Fibroblast of the aortic adventitia (primary cell): ENCODE measurements around the gene HMX3. TPM values are rescaled to one million over a fixed set of nuclear protein-coding genes. Genes with fewer than 3 reads are reported as not detected.

Experiments used
- DNase-seq: peaks from one replicate; pipeline ENCODE4 v3.0.0-alpha.2; 2010; ENCODE audit warnings: low read depth
- H3K4me3 ChIP-seq: 2 replicates; pipeline ENCODE4 v1.5.1; 2011; ENCODE audit warnings: low read depth, mild to moderate bottlenecking, control low read depth, low read length, moderate library complexity
- total RNA-seq: library from RNA; depleted of rRNA; stranded (reverse); fragments of >200 nt; gene quantifications from 2 replicates; pipeline ENCODE4 v1.2.3, GENCODE V29; 2012; ENCODE audit warnings: low replicate concordance
- TF ChIP-seq, protein P1 (sequence below): IDR thresholded peaks from 2 replicates; pipeline ENCODE4 v1.5.1; 2011; ENCODE audit warnings: mild to moderate bottlenecking, low read length, control low read depth, inconsistent platforms; ENCODE audit not compliant: insufficient read depth

The HMX3 gene
- total RNA-seq, 1 donor = not detected

DNA sequence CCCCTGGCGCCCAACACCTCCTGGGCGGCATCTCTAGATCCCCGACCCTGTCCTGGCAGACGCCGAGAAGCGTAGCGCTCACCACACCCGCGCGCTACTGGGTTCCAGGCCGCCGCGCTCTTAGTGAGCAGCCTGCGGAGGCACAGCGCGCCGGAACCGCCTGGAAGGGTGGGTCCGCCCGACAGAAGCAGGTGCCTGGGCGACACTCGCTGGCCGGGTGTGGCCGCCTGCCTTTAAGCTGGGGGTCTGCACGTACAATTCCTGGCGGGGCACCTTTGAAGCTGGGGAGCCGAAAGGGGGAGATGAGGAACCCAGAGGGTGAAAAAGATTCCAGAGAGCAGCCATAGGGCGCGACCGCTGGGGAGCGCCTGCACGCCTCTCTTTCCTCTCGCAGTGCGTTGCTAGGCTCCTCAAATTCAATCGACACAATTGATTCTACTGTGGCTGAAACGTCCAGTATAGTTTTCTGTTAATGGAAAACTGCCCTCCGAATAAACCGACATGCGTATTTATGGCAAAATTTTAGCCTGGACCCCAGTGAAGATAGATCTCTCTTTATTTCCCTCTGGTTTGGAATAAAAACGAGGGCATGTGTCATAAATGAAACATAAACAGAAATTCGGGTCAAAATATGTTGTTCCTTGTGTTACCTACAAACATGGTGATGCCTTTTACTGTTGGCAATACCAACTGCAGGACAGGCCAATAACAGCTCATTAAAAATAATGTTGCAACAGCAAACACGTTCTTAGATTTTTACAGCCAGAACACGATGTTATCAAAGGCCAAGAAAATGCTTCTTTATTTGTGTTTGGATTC is 4.6 kb downstream of the HMX3 start:
- no peak for DNase-seq
- TF ChIP-seq, protein P1, sequence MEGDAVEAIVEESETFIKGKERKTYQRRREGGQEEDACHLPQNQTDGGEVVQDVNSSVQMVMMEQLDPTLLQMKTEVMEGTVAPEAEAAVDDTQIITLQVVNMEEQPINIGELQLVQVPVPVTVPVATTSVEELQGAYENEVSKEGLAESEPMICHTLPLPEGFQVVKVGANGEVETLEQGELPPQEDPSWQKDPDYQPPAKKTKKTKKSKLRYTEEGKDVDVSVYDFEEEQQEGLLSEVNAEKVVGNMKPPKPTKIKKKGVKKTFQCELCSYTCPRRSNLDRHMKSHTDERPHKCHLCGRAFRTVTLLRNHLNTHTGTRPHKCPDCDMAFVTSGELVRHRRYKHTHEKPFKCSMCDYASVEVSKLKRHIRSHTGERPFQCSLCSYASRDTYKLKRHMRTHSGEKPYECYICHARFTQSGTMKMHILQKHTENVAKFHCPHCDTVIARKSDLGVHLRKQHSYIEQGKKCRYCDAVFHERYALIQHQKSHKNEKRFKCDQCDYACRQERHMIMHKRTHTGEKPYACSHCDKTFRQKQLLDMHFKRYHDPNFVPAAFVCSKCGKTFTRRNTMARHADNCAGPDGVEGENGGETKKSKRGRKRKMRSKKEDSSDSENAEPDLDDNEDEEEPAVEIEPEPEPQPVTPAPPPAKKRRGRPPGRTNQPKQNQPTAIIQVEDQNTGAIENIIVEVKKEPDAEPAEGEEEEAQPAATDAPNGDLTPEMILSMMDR = no peak
- H3K4me3 ChIP-seq = no peak overlapping the region

DNA sequence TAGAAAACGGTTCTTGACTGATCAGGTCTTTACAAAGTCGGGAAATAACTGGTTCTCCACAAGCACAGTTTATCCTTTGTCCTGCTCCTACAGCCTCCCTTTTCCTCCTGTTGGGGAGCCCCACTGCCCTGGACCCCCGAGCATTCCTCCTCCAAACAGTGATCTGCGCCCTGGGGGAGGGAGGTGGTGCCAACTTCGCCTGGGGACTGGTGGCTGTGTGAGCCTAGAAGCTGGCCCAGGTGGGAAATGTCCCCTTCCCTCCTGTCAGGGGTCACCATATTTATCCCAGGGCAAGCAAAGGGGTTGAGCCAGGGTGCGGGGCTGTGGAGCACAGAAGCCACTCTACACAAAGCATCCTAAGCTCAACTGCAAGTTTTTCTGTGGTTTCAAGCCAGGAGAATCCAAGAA is 5.2 kb downstream of the HMX3 start:
- TF ChIP-seq, protein P1 = no peak
- no peak for DNase-seq
- no peak overlapping the region for H3K4me3 ChIP-seq

DNA sequence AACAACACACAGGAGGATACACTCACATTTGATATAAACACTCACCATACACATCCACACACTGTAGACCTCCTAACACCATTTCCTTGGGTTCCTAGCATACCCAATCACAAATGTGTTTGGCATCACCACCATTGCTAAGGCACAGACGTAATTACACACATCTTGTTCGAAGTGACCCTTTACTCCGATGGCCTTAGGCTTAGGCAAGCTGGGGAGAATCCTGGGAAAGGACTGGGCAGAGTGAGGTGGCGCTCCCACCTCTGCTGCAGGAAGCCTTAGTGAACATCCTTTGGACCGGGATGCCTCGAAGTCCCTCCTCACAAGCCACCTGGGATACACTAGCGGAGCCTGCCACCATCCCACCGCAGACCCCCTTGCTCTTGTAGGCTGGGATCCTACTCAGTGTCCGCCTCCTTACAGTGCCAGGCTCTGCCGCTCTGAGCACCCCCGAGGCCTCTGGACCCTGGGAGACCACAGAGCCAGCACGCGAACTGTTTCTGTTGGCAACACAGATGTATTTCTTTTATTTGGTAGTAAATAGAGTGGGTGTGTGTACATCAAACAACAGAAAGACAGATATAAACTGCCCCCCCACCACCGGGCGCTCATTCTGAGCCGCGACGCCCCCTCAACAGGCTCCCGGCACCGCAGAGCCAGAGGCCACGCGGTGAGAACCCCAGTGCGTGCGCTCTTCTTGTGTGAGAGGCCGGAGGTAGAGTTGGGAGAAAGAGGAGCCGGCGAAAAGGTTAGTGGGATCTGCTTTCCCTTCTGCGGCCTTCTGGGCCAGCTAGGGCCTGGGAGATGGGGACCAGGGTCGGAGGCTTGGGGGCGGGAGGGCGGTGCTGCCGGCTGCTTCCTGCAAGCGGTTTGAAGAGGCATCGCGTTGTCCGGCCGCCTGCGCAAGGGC is 6.3 kb downstream of the HMX3 start:
- H3K4me3 ChIP-seq = no peak overlapping the region
- DNase-seq = no peak
- TF ChIP-seq, protein P1 = no peak

DNA sequence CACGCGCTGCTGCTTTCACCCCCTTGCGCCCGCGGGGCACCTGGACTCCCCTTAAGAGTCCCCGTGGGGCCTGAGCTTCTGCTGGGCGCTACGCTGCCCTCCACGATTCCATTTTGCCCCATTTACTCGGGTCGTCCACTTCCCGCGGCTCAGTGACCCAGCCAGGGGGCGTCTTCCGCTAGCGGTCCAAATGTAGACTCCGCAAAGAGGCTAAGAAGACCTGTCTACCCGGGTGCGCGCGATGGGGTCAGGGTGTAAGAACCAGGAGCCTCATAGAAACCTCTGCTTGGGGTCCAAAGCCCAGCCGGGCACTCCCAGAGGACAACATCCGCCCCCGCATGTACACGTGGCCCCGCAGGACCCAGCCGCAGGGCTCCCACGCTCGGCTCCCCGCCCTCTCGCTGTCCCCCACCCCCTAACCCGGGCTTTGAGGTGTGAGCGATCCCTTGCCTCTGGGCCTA is 7.0 kb downstream of the HMX3 start:
- TF ChIP-seq, protein P1 = no peak
- no peak for DNase-seq

DNA sequence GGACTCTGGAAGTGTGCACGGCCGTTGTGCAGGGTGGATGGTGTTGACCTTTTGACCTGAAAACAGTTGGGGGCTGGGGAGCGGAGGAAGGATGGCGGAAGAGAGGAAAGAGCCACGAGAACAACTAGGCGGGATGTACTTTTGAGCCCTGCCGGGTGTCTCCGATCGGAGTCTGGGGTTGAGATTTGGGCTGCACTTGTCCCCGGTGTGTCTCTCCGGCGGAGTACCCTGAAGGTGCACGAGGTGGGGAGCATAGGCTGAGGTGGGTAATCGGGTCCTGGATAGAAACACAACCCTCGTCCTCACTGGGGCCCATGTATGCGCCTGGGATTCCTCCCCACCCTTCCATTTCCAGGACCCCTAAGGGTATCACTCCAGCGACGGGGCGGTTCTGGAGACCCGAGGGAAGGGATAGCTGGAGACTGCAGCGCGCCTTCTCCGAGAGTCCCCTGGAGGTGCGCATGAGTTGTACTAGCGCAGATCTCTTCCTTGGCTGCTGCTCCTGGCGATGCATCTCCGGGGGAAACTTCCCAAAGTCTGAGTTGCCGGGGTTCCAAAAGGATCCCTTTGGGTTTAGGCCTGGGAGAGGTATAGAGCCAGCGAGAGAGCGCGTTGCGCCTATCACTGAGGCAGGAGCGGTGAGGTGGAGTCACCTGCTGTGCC is 7.5 kb downstream of the HMX3 start:
- no peak for DNase-seq
- H3K4me3 ChIP-seq = no peak overlapping the region
- TF ChIP-seq, protein P1 = no peak

More for the DNA sequence above, 7.0 kb downstream of the HMX3 start:
- no peak overlapping the region for H3K4me3 ChIP-seq

DNA sequence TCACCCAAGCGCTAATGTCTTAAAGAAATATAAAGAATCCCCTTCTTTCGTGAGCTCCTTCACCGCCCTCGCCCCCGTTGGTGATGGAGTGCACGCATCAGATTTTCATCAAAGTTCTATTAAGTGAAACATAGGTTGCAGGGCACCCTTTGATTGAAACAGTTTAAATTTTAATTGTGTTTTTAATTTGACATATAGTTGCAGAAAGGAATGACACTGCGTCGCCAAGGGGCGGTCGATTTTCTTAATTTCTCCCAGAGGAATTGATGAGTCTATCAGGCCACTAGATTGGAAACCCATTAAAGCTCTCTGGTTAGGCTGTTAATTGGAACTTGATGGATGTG is 8.0 kb downstream of the HMX3 start:
- DNase-seq = no peak
- TF ChIP-seq, protein P1 = no peak
- H3K4me3 ChIP-seq = no peak overlapping the region
